ENCODE measurements around the gene CCT6B.

DNA sequence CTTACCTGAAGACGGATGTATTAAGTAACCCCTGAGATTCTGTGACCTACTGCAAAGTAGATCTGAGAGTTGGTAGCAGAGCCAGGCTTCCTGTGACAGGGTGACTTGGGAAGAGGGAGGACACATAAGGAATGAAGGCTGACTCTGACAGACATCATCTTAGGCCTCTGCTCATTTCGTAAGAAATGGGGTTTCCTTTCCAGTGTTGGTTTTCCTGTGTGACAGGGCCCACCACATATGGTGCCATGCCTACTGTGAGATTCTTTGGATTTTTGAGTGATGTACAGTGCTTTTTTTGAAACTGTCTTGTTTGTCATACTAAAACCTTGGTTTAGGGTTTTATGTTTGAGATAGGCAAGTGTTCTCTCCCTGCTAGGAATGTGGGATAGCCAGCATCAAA, 31.8 kb upstream of the CCT6B start:
- TF ChIP-seq POLR2A (IDR thresholded peaks at IDR 0.05; ENCODE audit: borderline replicate concordance, extremely low read depth, insufficient read depth, insufficient read length) (no peak), CTCF (IDR thresholded peaks at IDR 0.05 in 2 of 3, conservative IDR thresholded peaks at IDR 0.05 in 1 of 3; ENCODE audit: borderline replicate concordance in 1 of 3, insufficient read depth in 1 of 3, low read depth in 2 of 3, low read length in 2 of 3) (no peak), ZBTB33 (IDR thresholded peaks at IDR 0.05; ENCODE audit: extremely low read depth, insufficient replicate concordance, low read length) (no peak), POLR2AphosphoS5 (IDR thresholded peaks at IDR 0.05; ENCODE audit: low read depth, low read length) (no peak), JUND (IDR thresholded peaks at IDR 0.05) (no peak), EZH2 (IDR thresholded peaks at IDR 0.05) (no peak), ELF1 (IDR thresholded peaks at IDR 0.05; ENCODE audit: borderline replicate concordance, low read depth) (no peak), RAD21 (IDR thresholded peaks at IDR 0.05; ENCODE audit: low read depth) (no peak), FOSL1 (IDR thresholded peaks at IDR 0.05; ENCODE audit: low read depth) (no peak)
